Omental fat pad (tissue), 4 donors: ENCODE data around the gene PAPSS2. TPM values are rescaled to one million over a fixed set of nuclear protein-coding genes. Genes with fewer than 3 reads are reported as not detected.
A peak's percentile ranks its signal among the peaks of the same experiment; 100 is the strongest.

ENCODE experiments used
- ATAC-seq: fragments of 150-250 bp; one replicate; pipeline ENCODE4 v1.9.1; 2016; ENCODE audit warnings: mild to moderate bottlenecking, moderate library complexity; ENCODE audit not compliant: low FRiP score
- DNase-seq: peaks from one replicate; pipeline ENCODE4 v3.0.0-alpha.2; 2019; ENCODE audit warnings: low spot score
- CTCF ChIP-seq, 3 donors: fragments of 450-650 bp; IDR thresholded peaks; one replicate each; pipeline ENCODE4 v1.5.1; 2016 to 2017; ENCODE audit warnings: antibody characterized with exemption in 3 of 3, mild to moderate bottlenecking in 3 of 3, moderate library complexity in 2 of 3
- total RNA-seq, 4 donors: library from RNA; depleted of rRNA; stranded (reverse); fragments of >200 nt; gene quantifications; one replicate each; pipeline ENCODE4 v1.1.0, GENCODE V29; 2016

The PAPSS2 gene
- total RNA-seq, 4 donors from 2014 or later = 57.1 to 101 (median 67.0) TPM

GRCh38 chr10:87757685-87758084, 98.0 kb downstream of the PAPSS2 start:
- ATAC-seq = no peak
- DNase-seq = no peak
- no peak for TF ChIP-seq CTCF (IDR thresholded peaks at IDR 0.05)

DNA sequence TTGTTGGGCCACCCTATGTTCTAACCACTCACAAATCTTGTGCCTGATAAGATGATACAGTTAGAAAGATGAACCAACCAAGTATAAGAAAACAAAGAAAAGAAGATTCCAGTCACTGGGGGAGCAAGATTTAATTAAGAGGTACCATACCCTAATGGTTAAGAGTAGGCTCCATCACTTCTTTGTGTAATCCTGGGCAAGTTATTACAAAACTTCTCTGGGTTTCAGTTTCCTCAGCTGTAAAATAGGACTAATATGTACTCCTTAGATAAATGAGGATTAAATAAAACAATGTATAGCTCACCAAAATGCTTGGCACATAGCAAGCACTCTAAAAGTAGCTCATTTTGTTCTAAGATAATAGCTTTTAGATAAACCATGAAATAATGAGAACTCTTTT, 99.9 kb downstream of the PAPSS2 start:
- TF ChIP-seq CTCF (IDR thresholded peaks at IDR 0.05) = no peak
- ATAC-seq (no peak), DNase-seq (no peak)

GRCh38 chr10:87760195-87760905, 100.7 kb downstream of the PAPSS2 start:
- no peak for DNase-seq
- no peak for TF ChIP-seq CTCF (IDR thresholded peaks at IDR 0.05)
- ATAC-seq = no peak

DNA sequence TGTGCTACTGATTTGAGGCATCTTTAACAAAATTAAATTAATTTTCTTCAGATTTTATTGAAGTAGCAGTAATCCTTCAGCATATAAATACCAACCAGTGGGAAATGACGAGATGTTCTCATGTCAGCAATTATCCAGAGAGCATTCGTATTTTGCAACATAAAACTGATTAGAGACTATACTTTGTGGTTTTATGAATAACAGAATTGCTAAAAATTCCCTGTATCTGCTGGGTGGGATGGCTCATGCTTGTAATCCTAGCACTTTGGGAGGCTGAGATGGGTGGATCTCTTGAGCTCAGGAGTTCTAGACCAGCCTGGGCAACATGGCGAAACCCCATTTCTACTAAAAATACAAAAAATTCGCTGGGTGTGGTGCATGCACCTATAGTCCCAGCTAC, 101.5 kb downstream of the PAPSS2 start:
- ATAC-seq = no peak
- TF ChIP-seq CTCF (IDR thresholded peaks at IDR 0.05) = no peak

DNA sequence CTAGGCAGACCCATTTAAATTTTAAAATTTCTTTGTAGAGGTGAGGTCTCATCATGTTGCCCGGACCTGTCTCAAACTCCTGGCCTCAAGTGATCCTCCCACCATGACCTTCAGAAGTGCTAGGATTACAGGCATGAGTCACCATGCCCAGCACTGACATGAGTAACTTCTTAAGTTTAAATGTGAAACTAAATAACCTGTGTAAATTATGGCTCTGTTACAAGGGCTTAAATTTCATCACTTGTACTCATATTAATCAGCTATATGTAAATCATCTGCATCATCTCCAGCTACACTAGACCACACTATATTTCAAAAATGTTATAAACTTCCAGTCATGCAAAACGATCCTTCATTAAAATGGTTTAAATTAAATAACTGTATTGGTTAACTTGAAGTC, 102.2 kb downstream of the PAPSS2 start:
- ATAC-seq = peak; percentile 85
- TF ChIP-seq CTCF (IDR thresholded peaks at IDR 0.05) = no peak
- no peak for DNase-seq

More for the DNA sequence above, 101.5 kb downstream of the PAPSS2 start:
- no peak for DNase-seq

DNA sequence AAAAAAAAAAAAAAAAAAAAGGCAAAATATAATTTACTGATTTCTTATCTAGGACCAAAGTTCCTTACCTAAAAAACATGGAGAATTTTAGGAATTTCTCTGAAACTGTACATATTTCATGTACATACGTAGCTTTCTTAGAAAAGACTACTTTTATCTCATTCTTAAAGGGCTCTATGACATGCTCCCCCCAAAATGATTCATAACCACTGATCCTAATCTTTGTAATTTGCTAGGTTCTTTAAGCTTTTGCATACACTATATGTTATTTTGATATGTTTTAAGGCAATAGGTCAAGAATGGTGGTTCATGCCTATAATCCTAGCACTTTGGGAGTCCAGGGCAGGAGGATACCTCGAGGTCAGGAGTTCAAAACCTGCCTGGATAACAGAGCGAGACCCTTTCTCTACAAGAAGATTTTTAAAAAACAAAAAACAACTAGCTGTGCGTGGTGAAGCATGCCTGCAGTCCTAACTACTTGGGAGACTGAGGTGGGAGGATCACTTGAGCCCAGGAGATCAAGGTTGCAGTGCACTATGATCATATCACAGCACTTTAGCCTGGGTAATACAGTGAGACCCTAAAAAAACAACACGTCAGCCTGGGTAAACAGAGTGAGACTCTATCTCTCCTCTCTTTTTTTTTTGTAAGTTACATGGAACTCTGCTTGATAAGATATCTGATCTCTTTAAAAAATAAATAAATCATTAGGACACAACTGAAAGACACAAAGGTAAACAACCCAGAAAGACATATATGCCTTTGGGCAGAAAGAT, 103.6 kb downstream of the PAPSS2 start:
- TF ChIP-seq CTCF (IDR thresholded peaks at IDR 0.05) = no peak
- no peak for ATAC-seq
- no peak for DNase-seq
